ENCODE results near the gene ANK3. TPM values are rescaled to one million over a fixed set of nuclear protein-coding genes. Genes with fewer than 3 reads are reported as not detected.

ANK3 gene
- total RNA-seq, 2 experiments from 2014 or later: 43.5 to 47.1 TPM

- ChIA-PET CTCF (no interaction called here), POLR2A (no interaction called here)
- DNase-seq: no peak
- H3K27ac Mint-ChIP-seq: no peak overlapping the region
- no peaks in the 10 kb centered on the region for H3K36me3 Mint-ChIP-seq (ENCODE audit: low read depth)
- no peak overlapping the region for H3K4me3 Mint-ChIP-seq
- no peaks in the 10 kb centered on the region for H3K9me3 Mint-ChIP-seq
- H3K27me3 Mint-ChIP-seq: no peaks in the 10 kb centered on the region
- H3K4me1 Mint-ChIP-seq: no peaks in the 10 kb centered on the region
Measured at GRCh38 chr10:60367024-60367423, 22.7 kb downstream of the ANK3 start.

- Mint-ChIP-seq H3K4me3 (no peak overlapping the region), H3K27ac (no peak overlapping the region), H3K27me3 (no peaks in the 10 kb centered on the region), H3K4me1 (no peaks in the 10 kb centered on the region), H3K9me3 (no peaks in the 10 kb centered on the region), H3K36me3 (ENCODE audit: low read depth) (no peaks in the 10 kb centered on the region)
- ChIA-PET CTCF (interaction anchor here (0.6 to 1.1 kb wide), 2 partner anchors 10 to 13 kb away, joined by 3 read pairs; no protein-coding TSS in a partner anchor), POLR2A (no interaction called here)
- DNase-seq: no peak
Measured at GRCh38 chr10:60363187-60363586, 26.5 kb downstream of the ANK3 start.

- no peak for DNase-seq
- H3K9me3 Mint-ChIP-seq: no peaks in the 10 kb centered on the region
- no peaks in the 10 kb centered on the region for H3K27me3 Mint-ChIP-seq
- no peaks in the 10 kb centered on the region for H3K36me3 Mint-ChIP-seq (ENCODE audit: low read depth)
- H3K27ac Mint-ChIP-seq: no peak overlapping the region
- ChIA-PET CTCF (interaction anchor here (1.0 to 1.1 kb wide), 2 partner anchors 12 to 14 kb away, joined by 3 read pairs; no protein-coding TSS in a partner anchor), POLR2A (no interaction called here)
- no peaks in the 10 kb centered on the region for H3K4me1 Mint-ChIP-seq
- H3K4me3 Mint-ChIP-seq: no peak overlapping the region
Measured at GRCh38 chr10:60362461-60362860, 27.2 kb downstream of the ANK3 start.

- no peak for DNase-seq
- Mint-ChIP-seq H3K9me3 (no peaks in the 10 kb centered on the region), H3K27ac (no peak overlapping the region), H3K4me3 (no peak overlapping the region), H3K27me3 (no peaks in the 10 kb centered on the region), H3K4me1 (no peaks in the 10 kb centered on the region), H3K36me3 (ENCODE audit: low read depth) (no peaks in the 10 kb centered on the region)
- ChIA-PET CTCF (interaction anchor here (2.1 kb wide), 1 partner anchor 10 kb away, joined by 6 read pairs; no protein-coding TSS in a partner anchor), POLR2A (no interaction called here)
Measured at GRCh38 chr10:60359066-60359465, 30.6 kb downstream of the ANK3 start.

GRCh38 chr10:60358282-60358681 is 31.4 kb downstream of the ANK3 start:
- no peak for DNase-seq
- Mint-ChIP-seq H3K27ac (no peak overlapping the region), H3K4me3 (no peak overlapping the region), H3K4me1 (no peaks in the 10 kb centered on the region), H3K27me3 (no peaks in the 10 kb centered on the region), H3K36me3 (ENCODE audit: low read depth) (no peaks in the 10 kb centered on the region), H3K9me3 (no peaks in the 10 kb centered on the region)
- POLR2A ChIA-PET: no interaction called here
- CTCF ChIA-PET: no interaction called here

GRCh38 chr10:60353519-60354258 is 36.0 kb downstream of the ANK3 start:
- DNase-seq: no peak
- Mint-ChIP-seq H3K27me3 (no peaks in the 10 kb centered on the region), H3K9me3 (no peaks in the 10 kb centered on the region), H3K4me3 (no peak overlapping the region), H3K4me1 (no peaks in the 10 kb centered on the region), H3K36me3 (ENCODE audit: low read depth) (no peaks in the 10 kb centered on the region), H3K27ac (no peak overlapping the region)
- ChIA-PET CTCF (no interaction called here), POLR2A (no interaction called here)

- ChIA-PET POLR2A (no interaction called here), CTCF (interaction anchor here (0.6 kb wide), 1 partner anchor 115 kb away, joined by 3 read pairs; no protein-coding TSS in a partner anchor)
- no peaks in the 10 kb centered on the region for H3K9me3 Mint-ChIP-seq
- no peaks in the 10 kb centered on the region for H3K4me1 Mint-ChIP-seq
- no peak overlapping the region for H3K4me3 Mint-ChIP-seq
- H3K27me3 Mint-ChIP-seq: no peaks in the 10 kb centered on the region
- H3K36me3 Mint-ChIP-seq (ENCODE audit: low read depth): no peaks in the 10 kb centered on the region
- H3K27ac Mint-ChIP-seq: no peak overlapping the region
- DNase-seq: no peak
Measured at GRCh38 chr10:60352105-60352504, 37.6 kb downstream of the ANK3 start.

GRCh38 chr10:60351191-60351853 is 38.4 kb downstream of the ANK3 start:
- Mint-ChIP-seq H3K9me3 (no peaks in the 10 kb centered on the region), H3K27me3 (no peaks in the 10 kb centered on the region), H3K27ac (no peak overlapping the region), H3K4me3 (no peak overlapping the region), H3K4me1 (no peaks in the 10 kb centered on the region), H3K36me3 (ENCODE audit: low read depth) (no peaks in the 10 kb centered on the region)
- ChIA-PET POLR2A (no interaction called here), CTCF (no interaction called here)
- no peak for DNase-seq

GRCh38 chr10:60350400-60350799 is 39.3 kb downstream of the ANK3 start:
- CTCF ChIA-PET: interaction anchor here (1.2 to 1.8 kb wide), 2 partner anchors 10 to 12 kb away, joined by 3 to 6 read pairs; no protein-coding TSS in a partner anchor
- Mint-ChIP-seq H3K9me3 (no peaks in the 10 kb centered on the region), H3K4me3 (no peak overlapping the region), H3K36me3 (ENCODE audit: low read depth) (no peaks in the 10 kb centered on the region), H3K27ac (no peak overlapping the region), H3K4me1 (no peaks in the 10 kb centered on the region), H3K27me3 (no peaks in the 10 kb centered on the region)
- no peak for DNase-seq
- POLR2A ChIA-PET: no interaction called here

GRCh38 chr10:60349426-60349825 is 40.2 kb downstream of the ANK3 start:
- POLR2A ChIA-PET: no interaction called here
- no peaks in the 10 kb centered on the region for H3K36me3 Mint-ChIP-seq (ENCODE audit: low read depth)
- H3K4me1 Mint-ChIP-seq: no peaks in the 10 kb centered on the region
- CTCF ChIA-PET: interaction anchor here (1.8 kb wide), 1 partner anchor 11 kb away, joined by 6 read pairs; no protein-coding TSS in a partner anchor
- no peak overlapping the region for H3K4me3 Mint-ChIP-seq
- no peaks in the 10 kb centered on the region for H3K9me3 Mint-ChIP-seq
- DNase-seq: no peak
- H3K27me3 Mint-ChIP-seq: no peaks in the 10 kb centered on the region
- no peak overlapping the region for H3K27ac Mint-ChIP-seq

GRCh38 chr10:60348982-60349381 is 40.7 kb downstream of the ANK3 start:
- Mint-ChIP-seq H3K4me1 (no peaks in the 10 kb centered on the region), H3K36me3 (ENCODE audit: low read depth) (no peaks in the 10 kb centered on the region), H3K9me3 (no peaks in the 10 kb centered on the region), H3K27ac (no peak overlapping the region), H3K4me3 (no peak overlapping the region), H3K27me3 (no peaks in the 10 kb centered on the region)
- ChIA-PET CTCF (interaction anchor here (1.8 kb wide), 1 partner anchor 11 kb away, joined by 6 read pairs; no protein-coding TSS in a partner anchor), POLR2A (no interaction called here)
- DNase-seq: no peak

GRCh38 chr10:60347270-60347669 is 42.4 kb downstream of the ANK3 start:
- Mint-ChIP-seq H3K27me3 (no peaks in the 10 kb centered on the region), H3K4me3 (no peak overlapping the region), H3K9me3 (no peaks in the 10 kb centered on the region), H3K4me1 (no peaks in the 10 kb centered on the region), H3K27ac (no peak overlapping the region), H3K36me3 (ENCODE audit: low read depth) (no peaks in the 10 kb centered on the region)
- POLR2A ChIA-PET: no interaction called here
- no peak for DNase-seq
- CTCF ChIA-PET: interaction anchor here (0.7 kb wide), 1 partner anchor 13 kb away, joined by 3 read pairs; no protein-coding TSS in a partner anchor

GRCh38 chr10:60346661-60347060 is 43.0 kb downstream of the ANK3 start:
- H3K36me3 Mint-ChIP-seq (ENCODE audit: low read depth): no peaks in the 10 kb centered on the region
- no peaks in the 10 kb centered on the region for H3K4me1 Mint-ChIP-seq
- no peak overlapping the region for H3K27ac Mint-ChIP-seq
- ChIA-PET CTCF (no interaction called here), POLR2A (no interaction called here)
- H3K9me3 Mint-ChIP-seq: no peaks in the 10 kb centered on the region
- no peaks in the 10 kb centered on the region for H3K27me3 Mint-ChIP-seq
- no peak for DNase-seq
- H3K4me3 Mint-ChIP-seq: no peak overlapping the region
